ENCODE results near the gene PLPP2. TPM values are rescaled to one million over a fixed set of nuclear protein-coding genes. Genes with fewer than 3 reads are reported as not detected.

PLPP2 gene
- total and polyA plus RNA-seq, 3 donors (not counting 1 experiment from before 2014, with no cell fraction given): 12.8 to 45.7 (median 42.8) TPM

Other genes with a start within 250 kb of the PLPP2 start
- gene OR4F17, start 184.3 kb downstream of the PLPP2 start, total RNA-seq: not detected
- gene OR4F17, start 184.3 kb downstream of the PLPP2 start, polyA plus RNA-seq: not detected
- 10 to 100 TPM; 17.8 to 41.6 TPM for gene MIER2, start 53.4 kb upstream of the PLPP2 start, total RNA-seq
- gene MIER2, start 53.4 kb upstream of the PLPP2 start, polyA plus RNA-seq: 18.0 TPM
- 1 to 10 TPM in 1 of 2 donors, under 1 TPM in 1; 0.33 to 1.8 TPM for gene C2CD4C, start 117.7 kb upstream of the PLPP2 start, total RNA-seq
- 0.39 TPM for gene C2CD4C, start 117.7 kb upstream of the PLPP2 start, polyA plus RNA-seq
- gene SHC2, start 169.6 kb upstream of the PLPP2 start, total RNA-seq: 1 to 10 TPM in 1 of 2 donors, under 1 TPM in 1; 0.68 to 1.3 TPM
- gene SHC2, start 169.6 kb upstream of the PLPP2 start, polyA plus RNA-seq: 0.10 TPM
- under 1 TPM in 1 of 2 donors, not detected in 1; 0.33 TPM for gene MADCAM1, start 205.1 kb upstream of the PLPP2 start, total RNA-seq
- gene MADCAM1, start 205.1 kb upstream of the PLPP2 start, polyA plus RNA-seq: 0.02 TPM
- 10 to 100 TPM; 15.2 to 29.2 TPM for gene TPGS1, start 216.1 kb upstream of the PLPP2 start, total RNA-seq
- gene TPGS1, start 216.1 kb upstream of the PLPP2 start, polyA plus RNA-seq: 4.2 TPM
- 10 to 100 TPM; 52.8 to 68.5 TPM for gene CDC34, start 240.4 kb upstream of the PLPP2 start, total RNA-seq
- gene CDC34, start 240.4 kb upstream of the PLPP2 start, polyA plus RNA-seq: 50.3 TPM